ENCODE measurements around the gene EAF1. TPM values are rescaled to one million over a fixed set of nuclear protein-coding genes. Genes with fewer than 3 reads are reported as not detected.
"Not testable (repeated sequence)": the region's sequence is repeated elsewhere in the genome, so short reads cannot be mapped to it uniquely, and the experiment has no call there.

EAF1 gene
- total RNA-seq, 1 donor from 2014 or later = 14.9 TPM

GRCh38 chr3:15452156-15452555 lies 24.8 kb downstream of the EAF1 start:
- no peak for DNase-seq

- no peak for DNase-seq
Measured at GRCh38 chr3:15452961-15453360, 25.6 kb downstream of the EAF1 start.

- no peak for DNase-seq
Measured at GRCh38 chr3:15453501-15453900, 26.1 kb downstream of the EAF1 start.

GRCh38 chr3:15453991-15454625 lies 26.7 kb downstream of the EAF1 start:
- no peak for DNase-seq

- DNase-seq = no peak
Measured at GRCh38 chr3:15454965-15455364, 27.6 kb downstream of the EAF1 start.

- no peak for DNase-seq
Measured at GRCh38 chr3:15455756-15456155, 28.4 kb downstream of the EAF1 start.

GRCh38 chr3:15456321-15456720 lies 28.9 kb downstream of the EAF1 start:
- DNase-seq = no peak

- DNase-seq = not testable (repeated sequence)
Measured at GRCh38 chr3:15456915-15457314, 29.5 kb downstream of the EAF1 start.

GRCh38 chr3:15458212-15458780 lies 30.9 kb downstream of the EAF1 start:
- no peak for DNase-seq

- DNase-seq = no peak
Measured at GRCh38 chr3:15460891-15461531, 33.6 kb downstream of the EAF1 start.

- DNase-seq = no peak
Measured at GRCh38 chr3:15462451-15462850, 35.1 kb downstream of the EAF1 start.

GRCh38 chr3:15465876-15466585 lies 38.6 kb downstream of the EAF1 start:
- DNase-seq = no peak

GRCh38 chr3:15467227-15468181 lies 40.1 kb downstream of the EAF1 start:
- peak; percentile 66 for DNase-seq

- no peak for DNase-seq
Measured at GRCh38 chr3:15470261-15470660, 42.9 kb downstream of the EAF1 start.

- DNase-seq = no peak
Measured at GRCh38 chr3:15470849-15471248, 43.5 kb downstream of the EAF1 start.

- DNase-seq = no peak
Measured at GRCh38 chr3:15471861-15472260, 44.5 kb downstream of the EAF1 start.

- DNase-seq = peak; percentile 15
Measured at GRCh38 chr3:15475161-15475560, 47.8 kb downstream of the EAF1 start.

- DNase-seq = no peak
Measured at GRCh38 chr3:15476378-15476777, 49.0 kb downstream of the EAF1 start.

- DNase-seq = peak; percentile 24
Measured at GRCh38 chr3:15477951-15478639, 50.7 kb downstream of the EAF1 start.

GRCh38 chr3:15478640-15478979 lies 51.2 kb downstream of the EAF1 start:
- DNase-seq = no peak

GRCh38 chr3:15479400-15480224 lies 52.2 kb downstream of the EAF1 start:
- DNase-seq = no peak
